ENCODE results near the gene ATF7IP2.
A peak's percentile ranks its signal among the peaks of the same experiment; 100 is the strongest.
"Not testable (repeated sequence)": the region's sequence is repeated elsewhere in the genome, so short reads cannot be mapped to it uniquely, and the experiment has no call there.

ATF7IP2 gene

DNA sequence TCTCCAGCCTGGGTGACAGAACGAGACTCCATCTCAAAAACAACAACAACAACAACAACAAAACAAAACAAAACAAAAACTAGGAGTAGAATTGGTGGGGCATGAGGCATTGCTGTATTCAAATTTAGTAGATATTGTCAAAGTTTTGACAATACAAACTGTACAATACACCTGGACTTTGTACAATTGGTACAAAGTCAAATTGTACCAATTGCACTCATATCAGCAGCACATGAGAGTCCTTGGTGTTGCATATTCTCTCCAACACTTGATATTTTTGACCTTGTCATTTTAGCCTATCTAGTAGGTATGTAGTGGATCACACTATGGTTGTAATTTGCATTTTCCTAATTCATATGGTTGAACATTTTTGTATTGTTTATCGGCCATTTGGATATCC, 14.3 kb upstream of the ATF7IP2 start:
- no peak for FAIRE-seq

DNA sequence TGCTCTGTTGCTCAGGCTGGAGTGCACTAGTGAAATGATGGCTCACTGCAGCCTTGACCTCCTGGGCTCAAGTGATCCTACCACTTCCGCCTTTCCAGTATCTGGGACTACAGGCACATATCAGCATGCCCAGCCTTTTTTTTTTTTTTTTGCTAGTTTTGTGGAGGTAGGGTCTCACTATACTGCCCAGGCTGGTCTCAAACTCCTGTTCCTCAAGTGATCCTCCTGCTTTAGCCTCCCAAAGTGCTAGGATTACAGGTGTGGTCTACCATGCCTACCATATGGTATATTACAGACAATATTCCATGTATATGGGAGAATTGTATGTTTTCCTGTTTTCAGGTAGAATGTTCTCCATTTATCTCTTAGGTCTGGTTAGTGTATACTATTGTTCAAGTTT, 12.3 kb upstream of the ATF7IP2 start:
- FAIRE-seq (no peak), DNase-seq (ENCODE audit: low spot score) (no peak)

More for the DNA sequence above, 14.3 kb upstream of the ATF7IP2 start:
- DNase-seq (ENCODE audit: low spot score), result no peak

DNA sequence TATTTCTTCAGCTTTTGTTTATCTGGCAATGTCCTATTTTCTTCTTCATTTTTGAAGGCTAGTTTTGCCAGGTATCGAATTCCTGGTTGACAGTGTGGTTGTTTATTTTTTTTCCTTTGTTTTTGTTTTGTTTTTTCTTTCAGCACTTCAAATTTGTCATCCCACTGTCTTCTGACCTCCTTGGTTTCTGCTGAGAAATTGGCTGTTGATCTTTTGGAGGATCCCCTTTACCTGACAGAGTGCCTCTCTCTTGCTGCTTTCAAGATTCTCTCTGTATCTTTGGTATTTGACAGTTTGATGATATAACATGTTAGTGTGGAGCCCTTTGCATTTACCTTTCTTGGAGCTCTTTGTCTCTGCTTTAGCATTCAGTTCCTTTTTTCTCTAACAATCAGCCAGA, 9.6 kb upstream of the ATF7IP2 start:
- FAIRE-seq (no peak), DNase-seq (ENCODE audit: low spot score) (no peak)

GRCh38 chr16:10383626-10384025, 2.2 kb upstream of the ATF7IP2 start:
- FAIRE-seq (no peak), DNase-seq (ENCODE audit: low spot score) (no peak)

- DNase-seq (ENCODE audit: low spot score), result no peak
- FAIRE-seq, result no peak
Measured at GRCh38 chr16:10386517-10387100, 748 bp downstream of the ATF7IP2 start.

DNA sequence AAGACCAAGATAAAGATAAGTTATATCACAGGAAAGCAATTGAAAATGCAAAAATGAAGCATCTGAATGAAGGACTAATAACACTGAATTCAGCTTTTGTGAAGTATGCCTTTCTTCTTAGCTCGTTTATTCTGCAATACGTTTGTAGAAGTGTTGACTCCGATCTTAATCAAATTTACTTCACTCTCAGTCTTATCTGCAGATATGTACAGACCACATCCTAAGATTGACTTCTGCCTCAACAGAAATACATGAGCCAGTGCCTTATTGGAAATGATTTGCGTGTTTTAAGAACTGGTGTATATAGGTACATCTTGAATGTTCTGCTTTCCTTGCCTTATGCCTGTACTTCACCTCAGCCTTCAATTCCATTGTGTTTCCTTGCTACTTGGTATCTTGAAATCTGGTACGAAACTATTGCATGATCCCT, 1.3 kb downstream of the ATF7IP2 start:
- DNase-seq (ENCODE audit: low spot score), result no peak
- FAIRE-seq, result no peak

- FAIRE-seq (no peak), DNase-seq (ENCODE audit: low spot score) (no peak)
Measured at GRCh38 chr16:10388988-10389387, 3.1 kb downstream of the ATF7IP2 start.

- DNase-seq (ENCODE audit: low spot score) (no peak), FAIRE-seq (no peak)
Measured at GRCh38 chr16:10390330-10390729, 4.5 kb downstream of the ATF7IP2 start.

- FAIRE-seq (no peak), DNase-seq (ENCODE audit: low spot score) (no peak)
Measured at GRCh38 chr16:10390867-10391266, 5.0 kb downstream of the ATF7IP2 start.

GRCh38 chr16:10391339-10391738, 5.5 kb downstream of the ATF7IP2 start:
- no peak for FAIRE-seq

DNA sequence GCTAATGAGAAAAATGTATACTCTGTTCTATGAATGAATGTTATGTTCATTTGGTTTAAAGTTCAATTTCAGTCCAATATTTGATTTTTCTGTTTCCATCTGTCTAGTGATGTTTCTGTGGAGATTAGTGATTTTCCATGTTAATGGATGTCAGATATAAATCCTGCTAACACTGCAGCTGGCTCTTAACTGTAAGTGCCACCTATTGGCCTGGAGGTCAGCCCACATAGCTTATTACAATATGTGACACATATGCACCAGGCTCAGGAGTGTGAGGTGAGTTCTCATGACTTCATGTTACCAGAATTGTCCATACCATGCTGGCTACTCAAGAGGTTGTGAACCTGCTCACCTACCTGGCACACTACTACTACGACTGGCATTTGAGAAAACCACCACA, 17.1 kb downstream of the ATF7IP2 start:
- FAIRE-seq, result no peak

More at GRCh38 chr16:10391339-10391738, 5.5 kb downstream of the ATF7IP2 start:
- DNase-seq (ENCODE audit: low spot score), result no peak

GRCh38 chr16:10405386-10405939, 19.6 kb downstream of the ATF7IP2 start:
- peak; percentile 11 for FAIRE-seq
- DNase-seq (ENCODE audit: low spot score), result peak; percentile 79

More for the DNA sequence above, 17.1 kb downstream of the ATF7IP2 start:
- DNase-seq (ENCODE audit: low spot score), result no peak

- no peak for DNase-seq (ENCODE audit: low spot score)
- no peak for FAIRE-seq
Measured at GRCh38 chr16:10408824-10409381, 23.0 kb downstream of the ATF7IP2 start.

GRCh38 chr16:10409713-10410112, 23.9 kb downstream of the ATF7IP2 start:
- DNase-seq (ENCODE audit: low spot score); FAIRE-seq: not testable (repeated sequence)

DNA sequence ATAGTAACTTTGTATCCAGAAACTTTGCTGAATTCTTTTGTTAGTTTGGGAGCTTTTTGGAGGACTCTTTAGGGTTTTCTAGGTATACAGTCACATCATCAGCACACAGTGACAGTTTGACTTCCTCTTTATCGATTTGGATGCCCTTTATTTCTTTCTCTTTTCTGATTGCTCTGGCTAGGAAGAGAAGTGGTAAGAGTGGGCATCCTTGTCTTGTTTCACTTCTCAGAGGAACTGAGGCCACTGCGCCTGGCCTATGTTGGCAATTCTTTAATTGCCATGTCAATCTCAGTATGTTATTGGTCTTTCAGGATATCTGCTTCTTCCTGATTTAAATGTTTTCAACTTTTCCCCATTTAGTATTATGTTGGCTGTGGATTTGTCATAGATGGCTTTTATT, 24.6 kb downstream of the ATF7IP2 start:
- DNase-seq (ENCODE audit: low spot score) (no peak), FAIRE-seq (no peak)

GRCh38 chr16:10412935-10413601, 27.2 kb downstream of the ATF7IP2 start:
- DNase-seq (ENCODE audit: low spot score), result no peak
- no peak for FAIRE-seq

- not testable (repeated sequence) for FAIRE-seq; DNase-seq (ENCODE audit: low spot score)
Measured at GRCh38 chr16:10418204-10418603, 32.3 kb downstream of the ATF7IP2 start.

DNA sequence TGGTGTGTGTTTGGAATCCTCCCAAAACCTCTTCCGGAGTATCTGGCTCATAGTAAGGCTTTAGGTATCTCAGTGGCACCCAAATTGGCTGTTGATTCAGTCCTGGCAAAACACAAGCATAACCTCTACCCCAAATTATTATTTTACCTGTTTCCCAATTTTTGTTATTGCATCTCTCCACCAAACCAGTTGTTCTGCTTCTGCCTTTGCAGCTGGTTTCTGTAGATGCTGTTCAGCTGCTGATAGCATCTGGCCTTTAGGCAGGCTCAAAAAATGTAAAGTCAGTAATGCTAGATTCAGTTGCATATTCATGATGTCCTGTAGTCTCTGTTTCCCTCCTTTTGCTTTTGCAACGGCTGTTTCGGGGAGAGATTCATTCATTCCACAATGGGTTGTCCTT, 33.8 kb downstream of the ATF7IP2 start:
- DNase-seq (ENCODE audit: low spot score) (no peak), FAIRE-seq (no peak)

- no peak for FAIRE-seq
- DNase-seq (ENCODE audit: low spot score), result no peak
Measured at GRCh38 chr16:10421596-10421995, 35.7 kb downstream of the ATF7IP2 start.

DNA sequence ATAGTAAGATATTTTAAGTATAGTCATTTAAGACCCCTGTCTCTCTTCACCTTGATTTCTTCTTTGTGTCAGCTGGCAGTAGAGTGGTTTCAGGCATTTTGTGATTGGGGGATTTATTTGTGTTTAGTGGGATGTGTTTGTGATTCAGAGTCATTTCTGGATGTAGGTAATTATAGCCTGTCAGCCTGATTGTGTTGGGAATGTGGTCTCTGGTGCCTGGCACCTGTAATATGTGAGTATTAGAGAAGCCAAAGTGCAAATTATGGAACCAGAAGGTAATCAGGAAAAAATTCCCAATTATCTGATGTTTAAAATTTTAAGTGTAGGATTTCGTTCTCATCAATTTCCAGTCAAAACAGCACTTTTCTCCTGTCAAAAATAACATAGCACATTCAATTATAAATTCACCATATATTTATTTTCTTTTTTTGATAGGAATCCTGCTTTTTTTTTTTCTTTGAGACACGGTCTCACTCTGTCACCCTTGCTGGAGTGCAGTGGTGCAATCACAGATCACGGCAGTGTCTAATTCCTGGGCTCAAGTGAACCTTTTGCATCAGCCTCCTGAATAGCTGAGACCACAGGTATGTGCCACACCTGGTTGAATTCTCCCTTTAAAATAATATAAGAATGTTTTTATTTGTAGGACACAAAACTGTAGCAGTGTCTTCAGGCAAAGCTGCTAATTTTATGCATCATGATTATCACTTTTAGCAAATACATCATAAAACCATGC, 42.7 kb downstream of the ATF7IP2 start:
- DNase-seq (ENCODE audit: low spot score), result no peak
- no peak for FAIRE-seq

- DNase-seq (ENCODE audit: low spot score), result not testable (repeated sequence)
- FAIRE-seq, result peak; percentile 88
Measured at GRCh38 chr16:10429299-10429969, 43.6 kb downstream of the ATF7IP2 start.

All from RCC 7860 (cell line).